Neural cell (in vitro differentiated cells): ENCODE data around the gene SIRT1.

ENCODE experiments used
- EP300 ChIP-seq: fragments of 450-650 bp; conservative IDR thresholded peaks from 2 replicates; pipeline ENCODE4 v1.6.1; 2014; ENCODE audit warnings: antibody characterized with exemption, mild to moderate bottlenecking, moderate library complexity; ENCODE audit not compliant: poor library complexity, severe bottlenecking
- EZH2 ChIP-seq: fragments of 200-600, 300-800 bp; shearing (Covaris generic), sonication (generic); IDR thresholded peaks from 2 replicates; pipeline ENCODE4 v1.6.1; 2014; ENCODE audit warnings: antibody characterized with exemption, low read length, borderline replicate concordance, mild to moderate bottlenecking; ENCODE audit not compliant: insufficient read depth, poor library complexity, severe bottlenecking
- POLR2AphosphoS5 ChIP-seq: IDR thresholded peaks from 2 replicates; pipeline ENCODE4 v1.6.1; 2012
- RAD21 ChIP-seq: fragments of 450-650 bp; conservative IDR thresholded peaks from 2 replicates; pipeline ENCODE4 v1.6.1; 2014; ENCODE audit warnings: antibody characterized with exemption, mild to moderate bottlenecking, moderate library complexity
- TF ChIP-seq, protein P1 (sequence below): fragments of 450-650 bp; IDR thresholded peaks from 2 replicates; pipeline ENCODE4 v1.5.1; 2014; ENCODE audit warnings: antibody characterized with exemption, mild to moderate bottlenecking, moderate library complexity; ENCODE audit not compliant: poor library complexity, severe bottlenecking
- TF ChIP-seq, protein P2 (sequence below): IDR thresholded peaks from 2 replicates; pipeline ENCODE4 v1.6.1; 2012; ENCODE audit warnings: borderline replicate concordance

- TF ChIP-seq POLR2AphosphoS5 (no peak), EP300 (no peak), EZH2 (no peak), RAD21 (no peak)
- TF ChIP-seq, protein P1, sequence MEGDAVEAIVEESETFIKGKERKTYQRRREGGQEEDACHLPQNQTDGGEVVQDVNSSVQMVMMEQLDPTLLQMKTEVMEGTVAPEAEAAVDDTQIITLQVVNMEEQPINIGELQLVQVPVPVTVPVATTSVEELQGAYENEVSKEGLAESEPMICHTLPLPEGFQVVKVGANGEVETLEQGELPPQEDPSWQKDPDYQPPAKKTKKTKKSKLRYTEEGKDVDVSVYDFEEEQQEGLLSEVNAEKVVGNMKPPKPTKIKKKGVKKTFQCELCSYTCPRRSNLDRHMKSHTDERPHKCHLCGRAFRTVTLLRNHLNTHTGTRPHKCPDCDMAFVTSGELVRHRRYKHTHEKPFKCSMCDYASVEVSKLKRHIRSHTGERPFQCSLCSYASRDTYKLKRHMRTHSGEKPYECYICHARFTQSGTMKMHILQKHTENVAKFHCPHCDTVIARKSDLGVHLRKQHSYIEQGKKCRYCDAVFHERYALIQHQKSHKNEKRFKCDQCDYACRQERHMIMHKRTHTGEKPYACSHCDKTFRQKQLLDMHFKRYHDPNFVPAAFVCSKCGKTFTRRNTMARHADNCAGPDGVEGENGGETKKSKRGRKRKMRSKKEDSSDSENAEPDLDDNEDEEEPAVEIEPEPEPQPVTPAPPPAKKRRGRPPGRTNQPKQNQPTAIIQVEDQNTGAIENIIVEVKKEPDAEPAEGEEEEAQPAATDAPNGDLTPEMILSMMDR, result no peak
- TF ChIP-seq, protein P2, sequence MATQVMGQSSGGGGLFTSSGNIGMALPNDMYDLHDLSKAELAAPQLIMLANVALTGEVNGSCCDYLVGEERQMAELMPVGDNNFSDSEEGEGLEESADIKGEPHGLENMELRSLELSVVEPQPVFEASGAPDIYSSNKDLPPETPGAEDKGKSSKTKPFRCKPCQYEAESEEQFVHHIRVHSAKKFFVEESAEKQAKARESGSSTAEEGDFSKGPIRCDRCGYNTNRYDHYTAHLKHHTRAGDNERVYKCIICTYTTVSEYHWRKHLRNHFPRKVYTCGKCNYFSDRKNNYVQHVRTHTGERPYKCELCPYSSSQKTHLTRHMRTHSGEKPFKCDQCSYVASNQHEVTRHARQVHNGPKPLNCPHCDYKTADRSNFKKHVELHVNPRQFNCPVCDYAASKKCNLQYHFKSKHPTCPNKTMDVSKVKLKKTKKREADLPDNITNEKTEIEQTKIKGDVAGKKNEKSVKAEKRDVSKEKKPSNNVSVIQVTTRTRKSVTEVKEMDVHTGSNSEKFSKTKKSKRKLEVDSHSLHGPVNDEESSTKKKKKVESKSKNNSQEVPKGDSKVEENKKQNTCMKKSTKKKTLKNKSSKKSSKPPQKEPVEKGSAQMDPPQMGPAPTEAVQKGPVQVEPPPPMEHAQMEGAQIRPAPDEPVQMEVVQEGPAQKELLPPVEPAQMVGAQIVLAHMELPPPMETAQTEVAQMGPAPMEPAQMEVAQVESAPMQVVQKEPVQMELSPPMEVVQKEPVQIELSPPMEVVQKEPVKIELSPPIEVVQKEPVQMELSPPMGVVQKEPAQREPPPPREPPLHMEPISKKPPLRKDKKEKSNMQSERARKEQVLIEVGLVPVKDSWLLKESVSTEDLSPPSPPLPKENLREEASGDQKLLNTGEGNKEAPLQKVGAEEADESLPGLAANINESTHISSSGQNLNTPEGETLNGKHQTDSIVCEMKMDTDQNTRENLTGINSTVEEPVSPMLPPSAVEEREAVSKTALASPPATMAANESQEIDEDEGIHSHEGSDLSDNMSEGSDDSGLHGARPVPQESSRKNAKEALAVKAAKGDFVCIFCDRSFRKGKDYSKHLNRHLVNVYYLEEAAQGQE, result no peak
Measured at GRCh38 chr10:67921065-67921464, 36.6 kb downstream of the SIRT1 start.
